HFFc6 (cell line): Measurements from ENCODE around the gene RNF144A. TPM values are rescaled to one million over a fixed set of nuclear protein-coding genes. Genes with fewer than 3 reads are reported as not detected.

ENCODE experiments used
- DNase-seq: peaks from one replicate; pipeline ENCODE4 v3.0.0-alpha.2; 2018
- H3K27ac Mint-ChIP-seq: 2 replicates; pipeline ENCODE4 v1.8.0; 2020; ENCODE audit warnings: mild to moderate bottlenecking, mixed read lengths
- H3K27me3 Mint-ChIP-seq: 2 replicates; pipeline ENCODE4 v1.8.0; 2021; ENCODE audit warnings: mild to moderate bottlenecking, moderate library complexity, mixed read lengths; ENCODE audit not compliant: insufficient read depth
- H3K36me3 Mint-ChIP-seq: 2 replicates; pipeline ENCODE4 v1.8.0; 2021; ENCODE audit warnings: low read depth, mixed read lengths
- H3K4me1 Mint-ChIP-seq: 2 replicates; pipeline ENCODE4 v1.8.0; 2020; ENCODE audit warnings: low read depth, mixed read lengths
- H3K4me3 Mint-ChIP-seq: 2 replicates; pipeline ENCODE4 v1.8.0; 2020; ENCODE audit warnings: mild to moderate bottlenecking, moderate library complexity, mixed read lengths
- H3K9me3 Mint-ChIP-seq: 2 replicates; pipeline ENCODE4 v1.8.0; 2020; ENCODE audit warnings: mild to moderate bottlenecking, mixed read lengths
- total RNA-seq, 6 experiments: library from RNA; stranded (reverse); fragmentation: NEBNext Ultra II Directional; extraction: Animal tissue kit (Norgen Biotek cat#: 25700); gene quantifications; 2 replicates in 1 of 6; 3 replicates in 5 of 6; pipeline ENCODE4 v1.2.3, GENCODE V29; 2021
- TF ChIP-seq, protein P1 (sequence below): fragments of 200-600 bp; sonication (generic); IDR thresholded peaks from 2 replicates; pipeline ENCODE4 v1.5.0; 2021; ENCODE audit warnings: antibody characterized with exemption, mild to moderate bottlenecking

RNF144A gene
- total RNA-seq, 6 experiments from 2014 or later, result not detected

DNA sequence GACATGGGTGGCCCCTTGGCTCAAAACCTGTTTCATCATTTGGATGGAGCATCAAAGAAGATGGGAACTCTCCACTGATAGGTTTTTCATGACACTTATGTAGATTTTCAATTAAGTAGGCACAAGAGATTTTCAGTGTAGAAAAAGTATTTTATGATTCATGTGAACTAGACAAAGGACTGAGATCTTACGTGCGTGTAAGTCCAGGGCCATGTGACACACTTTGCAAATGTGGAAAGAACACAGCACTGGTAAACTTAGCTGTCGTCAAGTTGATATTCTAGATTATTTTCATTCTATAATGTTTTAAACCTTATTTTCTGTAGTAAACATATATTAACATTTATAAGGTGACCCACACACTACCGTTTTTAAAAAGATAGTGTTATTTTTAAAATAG is 37.4 kb downstream of the RNF144A start:
- no peaks in the 10 kb centered on the region for H3K27me3 Mint-ChIP-seq
- TF ChIP-seq, protein P1, sequence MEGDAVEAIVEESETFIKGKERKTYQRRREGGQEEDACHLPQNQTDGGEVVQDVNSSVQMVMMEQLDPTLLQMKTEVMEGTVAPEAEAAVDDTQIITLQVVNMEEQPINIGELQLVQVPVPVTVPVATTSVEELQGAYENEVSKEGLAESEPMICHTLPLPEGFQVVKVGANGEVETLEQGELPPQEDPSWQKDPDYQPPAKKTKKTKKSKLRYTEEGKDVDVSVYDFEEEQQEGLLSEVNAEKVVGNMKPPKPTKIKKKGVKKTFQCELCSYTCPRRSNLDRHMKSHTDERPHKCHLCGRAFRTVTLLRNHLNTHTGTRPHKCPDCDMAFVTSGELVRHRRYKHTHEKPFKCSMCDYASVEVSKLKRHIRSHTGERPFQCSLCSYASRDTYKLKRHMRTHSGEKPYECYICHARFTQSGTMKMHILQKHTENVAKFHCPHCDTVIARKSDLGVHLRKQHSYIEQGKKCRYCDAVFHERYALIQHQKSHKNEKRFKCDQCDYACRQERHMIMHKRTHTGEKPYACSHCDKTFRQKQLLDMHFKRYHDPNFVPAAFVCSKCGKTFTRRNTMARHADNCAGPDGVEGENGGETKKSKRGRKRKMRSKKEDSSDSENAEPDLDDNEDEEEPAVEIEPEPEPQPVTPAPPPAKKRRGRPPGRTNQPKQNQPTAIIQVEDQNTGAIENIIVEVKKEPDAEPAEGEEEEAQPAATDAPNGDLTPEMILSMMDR, result no peak
- no peaks in the 10 kb centered on the region for H3K4me1 Mint-ChIP-seq

GRCh38 chr2:6955511-6956136 is 38.4 kb downstream of the RNF144A start:
- TF ChIP-seq, protein P1, result no peak
- H3K27ac Mint-ChIP-seq, result no peak overlapping the region
- no peak overlapping the region for H3K4me3 Mint-ChIP-seq
- peaks cover 44% of the 10 kb centered on the region for H3K9me3 Mint-ChIP-seq
- H3K36me3 Mint-ChIP-seq, result no peaks in the 10 kb centered on the region
- no peak for DNase-seq
- no peaks in the 10 kb centered on the region for H3K27me3 Mint-ChIP-seq
- no peaks in the 10 kb centered on the region for H3K4me1 Mint-ChIP-seq

More for the DNA sequence above, 37.4 kb downstream of the RNF144A start:
- H3K27ac Mint-ChIP-seq, result no peak overlapping the region
- H3K9me3 Mint-ChIP-seq, result peaks cover 43% of the 10 kb centered on the region
- no peak overlapping the region for H3K4me3 Mint-ChIP-seq
- H3K36me3 Mint-ChIP-seq, result no peaks in the 10 kb centered on the region
- no peak for DNase-seq

- no peak for DNase-seq
- peaks cover 44% of the 10 kb centered on the region for H3K9me3 Mint-ChIP-seq
- no peaks in the 10 kb centered on the region for H3K36me3 Mint-ChIP-seq
- no peaks in the 10 kb centered on the region; the same call in 1 of the 2 replicates for H3K27me3 Mint-ChIP-seq
- TF ChIP-seq, protein P1, result no peak
- no peaks in the 10 kb centered on the region for H3K4me1 Mint-ChIP-seq
- no peak overlapping the region for H3K4me3 Mint-ChIP-seq
- H3K27ac Mint-ChIP-seq, result no peak overlapping the region
These were observed 39.4 kb downstream of the RNF144A start for GRCh38 chr2:6956566-6956965.

DNA sequence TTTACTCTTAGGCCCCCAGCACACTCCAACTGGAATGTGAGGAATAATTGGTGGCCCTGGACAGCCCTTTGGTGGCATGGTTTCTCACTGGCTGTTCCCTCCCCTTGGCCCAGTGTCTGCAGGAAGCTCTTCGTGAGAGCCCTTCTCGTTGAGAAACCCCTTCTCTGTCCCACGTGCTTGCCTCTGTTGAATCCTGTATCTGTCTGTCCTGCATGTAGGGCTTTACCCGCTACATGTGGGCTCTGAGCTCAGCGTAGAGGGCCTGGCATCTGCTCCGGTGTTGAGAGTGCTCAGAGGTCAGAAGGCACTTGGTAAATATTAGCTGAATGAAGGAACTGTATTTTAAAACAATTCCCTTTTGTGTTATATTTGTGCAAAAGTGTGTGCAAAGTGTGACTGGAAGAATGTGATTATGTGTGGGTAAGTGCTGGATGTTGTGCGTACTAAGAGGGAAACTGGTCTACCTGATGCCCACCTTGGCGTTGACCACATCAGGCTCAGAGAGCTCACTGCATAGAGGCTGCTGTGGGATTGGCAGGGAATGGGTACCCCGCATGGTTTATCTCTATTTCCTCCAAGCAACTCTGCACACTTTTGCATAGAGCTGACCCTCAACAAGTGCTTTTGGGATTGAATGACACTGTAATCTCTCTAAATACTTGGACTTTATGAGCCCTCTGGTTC is 40.0 kb downstream of the RNF144A start:
- no peak for DNase-seq
- H3K4me3 Mint-ChIP-seq, result no peak overlapping the region
- H3K27me3 Mint-ChIP-seq, result no peaks in the 10 kb centered on the region; the same call in 1 of the 2 replicates
- H3K27ac Mint-ChIP-seq, result no peak overlapping the region
- peaks cover 47% of the 10 kb centered on the region for H3K9me3 Mint-ChIP-seq
- H3K4me1 Mint-ChIP-seq, result no peaks in the 10 kb centered on the region
- H3K36me3 Mint-ChIP-seq, result no peaks in the 10 kb centered on the region
- TF ChIP-seq, protein P1, result no peak

- Mint-ChIP-seq H3K9me3 (peaks cover 55% of the 10 kb centered on the region), H3K36me3 (no peaks in the 10 kb centered on the region), H3K4me3 (no peak overlapping the region), H3K27ac (no peak overlapping the region), H3K27me3 (no peaks in the 10 kb centered on the region; the same call in 1 of the 2 replicates), H3K4me1 (no peaks in the 10 kb centered on the region)
- TF ChIP-seq, protein P1, result no peak
- no peak for DNase-seq
These were observed 40.9 kb downstream of the RNF144A start for GRCh38 chr2:6957910-6958615.
